GM10266 (cell line): ENCODE measurements around the gene OR5M11.

Experiments
- DNase-seq: peaks from one replicate; pipeline ENCODE4 v3.0.0; 2012; ENCODE audit errors: extremely low spot score
- TF ChIP-seq, protein P1 (sequence below): IDR thresholded peaks from 2 replicates; pipeline ENCODE4 v1.5.1; 2012; ENCODE audit warnings: mild to moderate bottlenecking, low read depth; ENCODE audit not compliant: control insufficient read depth, insufficient read depth; ENCODE audit errors: missing control alignments

OR5M11 gene

DNA sequence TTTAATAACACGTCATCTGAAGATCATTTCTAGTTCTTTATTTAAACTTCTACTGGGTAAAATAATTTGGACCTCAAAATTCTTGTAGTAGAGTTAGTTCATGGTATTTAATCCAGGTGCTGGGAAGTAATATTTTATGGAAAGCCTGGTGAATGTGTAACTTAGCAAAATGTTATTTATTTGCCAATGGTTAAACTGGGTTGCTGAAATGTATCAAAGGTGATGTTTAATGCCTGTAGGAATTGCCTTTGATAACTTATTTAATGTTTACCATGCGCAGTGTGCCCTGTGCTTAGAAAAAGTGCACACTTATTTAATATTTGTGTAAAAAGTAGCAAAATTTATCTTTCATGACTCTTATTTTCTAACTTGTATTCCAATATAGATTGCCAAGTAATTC lies 11.2 kb downstream of the OR5M11 start:
- DNase-seq, result no peak
- TF ChIP-seq, protein P1, sequence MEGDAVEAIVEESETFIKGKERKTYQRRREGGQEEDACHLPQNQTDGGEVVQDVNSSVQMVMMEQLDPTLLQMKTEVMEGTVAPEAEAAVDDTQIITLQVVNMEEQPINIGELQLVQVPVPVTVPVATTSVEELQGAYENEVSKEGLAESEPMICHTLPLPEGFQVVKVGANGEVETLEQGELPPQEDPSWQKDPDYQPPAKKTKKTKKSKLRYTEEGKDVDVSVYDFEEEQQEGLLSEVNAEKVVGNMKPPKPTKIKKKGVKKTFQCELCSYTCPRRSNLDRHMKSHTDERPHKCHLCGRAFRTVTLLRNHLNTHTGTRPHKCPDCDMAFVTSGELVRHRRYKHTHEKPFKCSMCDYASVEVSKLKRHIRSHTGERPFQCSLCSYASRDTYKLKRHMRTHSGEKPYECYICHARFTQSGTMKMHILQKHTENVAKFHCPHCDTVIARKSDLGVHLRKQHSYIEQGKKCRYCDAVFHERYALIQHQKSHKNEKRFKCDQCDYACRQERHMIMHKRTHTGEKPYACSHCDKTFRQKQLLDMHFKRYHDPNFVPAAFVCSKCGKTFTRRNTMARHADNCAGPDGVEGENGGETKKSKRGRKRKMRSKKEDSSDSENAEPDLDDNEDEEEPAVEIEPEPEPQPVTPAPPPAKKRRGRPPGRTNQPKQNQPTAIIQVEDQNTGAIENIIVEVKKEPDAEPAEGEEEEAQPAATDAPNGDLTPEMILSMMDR, result no peak

DNA sequence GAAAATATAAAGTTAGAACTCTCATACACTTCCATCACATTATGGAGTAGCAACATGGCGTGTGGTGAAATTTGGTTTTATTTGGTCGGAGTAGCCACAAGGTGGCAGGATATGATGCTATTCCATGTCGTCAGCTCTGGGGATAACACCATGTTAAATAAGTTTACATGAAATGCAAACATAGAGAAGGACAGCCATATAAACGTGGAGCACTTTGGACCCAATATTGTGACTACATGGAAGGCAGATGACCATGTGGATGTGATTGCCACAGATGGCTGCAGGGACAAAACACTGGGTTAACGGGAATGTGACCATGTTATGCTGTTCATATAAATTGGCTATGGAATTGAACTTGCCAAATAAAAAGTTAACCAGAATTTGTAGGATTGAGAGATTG lies 21.0 kb downstream of the OR5M11 start:
- TF ChIP-seq, protein P1, result no peak
- DNase-seq, result no peak

GRCh38 chr11:56513280-56513679 lies 29.8 kb downstream of the OR5M11 start:
- no peak for DNase-seq
- TF ChIP-seq, protein P1, result no peak

- no peak for DNase-seq
- TF ChIP-seq, protein P1, result no peak
Observed at GRCh38 chr11:56509439-56509838, 33.6 kb downstream of the OR5M11 start.

- TF ChIP-seq, protein P1, result no peak
Observed at GRCh38 chr11:56497010-56497409, 46.0 kb downstream of the OR5M11 start.

DNA sequence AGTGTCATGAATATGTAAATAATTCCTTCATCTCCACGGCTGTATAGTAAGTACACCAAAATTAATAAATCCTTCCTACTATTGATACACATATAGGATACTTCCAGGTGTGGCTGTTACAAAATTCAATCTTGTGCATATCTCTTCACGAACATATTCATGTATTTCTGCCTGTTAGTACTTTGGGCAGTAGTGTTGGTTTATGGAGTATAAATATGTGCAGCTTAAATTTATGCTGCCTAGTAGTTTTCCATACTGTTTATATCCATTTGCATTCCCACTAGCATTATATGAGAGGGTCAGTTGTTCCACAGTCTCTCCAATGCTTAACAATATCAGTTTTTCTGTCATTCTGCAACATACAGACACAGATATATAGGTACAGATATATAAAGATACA lies 47.9 kb downstream of the OR5M11 start:
- DNase-seq, result no peak
- TF ChIP-seq, protein P1, result no peak

More at GRCh38 chr11:56497010-56497409, 46.0 kb downstream of the OR5M11 start:
- no peak for DNase-seq
